Activated CD8-positive, alpha-beta memory T cell treated with anti-CD3 and anti-CD28 coated beads, Interleukin-2, amount 10 ng/mL, durations not matched to agents 7 days and 5 days (primary cell): Measurements from ENCODE around the gene TIMP4. TPM values are rescaled to one million over a fixed set of nuclear protein-coding genes. Genes with fewer than 3 reads are reported as not detected.
A peak's percentile ranks its signal among the peaks of the same experiment; 100 is the strongest.

Source experiments
- ATAC-seq: fragments of 150-1000 bp; cut with Tn5 transposase; one replicate; pipeline ENCODE4 v1.10.0; 2021; ENCODE audit warnings: moderate library complexity
- CTCF ChIA-PET: fragments of 350-600 bp; sonication (Branson Sonifier 250); formaldehyde crosslinking; loops from one replicate; lab custom pipeline; 2021; ENCODE audit warnings: antibody characterized with exemption; lab: Charles Lee
- DNase-seq: peaks from one replicate; pipeline ENCODE4 v3.0.0-alpha.2; 2020
- H3K27ac Mint-ChIP-seq: one replicate; pipeline ENCODE4 v1.8.0; 2021; ENCODE audit warnings: mild to moderate bottlenecking, mixed read lengths
- H3K27me3 Mint-ChIP-seq: one replicate; pipeline ENCODE4 v1.8.0; 2021; ENCODE audit warnings: mixed read lengths
- H3K36me3 Mint-ChIP-seq: one replicate; pipeline ENCODE4 v1.8.0; 2021; ENCODE audit warnings: mild to moderate bottlenecking, mixed read lengths
- H3K4me1 Mint-ChIP-seq: one replicate; pipeline ENCODE4 v1.8.0; 2021; ENCODE audit warnings: mixed read lengths
- H3K4me3 Mint-ChIP-seq: one replicate; pipeline ENCODE4 v1.8.0; 2021; ENCODE audit warnings: mild to moderate bottlenecking, moderate library complexity, mixed read lengths
- H3K9me3 Mint-ChIP-seq: one replicate; pipeline ENCODE4 v1.8.0; 2022; ENCODE audit warnings: low read depth, mixed read lengths
- total RNA-seq, 2 experiments: library from RNA; stranded (reverse); gene quantifications; one replicate each; pipeline ENCODE4 v1.2.3, GENCODE V29; 2021

Gene TIMP4
- not detected for total RNA-seq

GRCh38 chr3:12158387-12159226 is at the start of gene TIMP4:
TIMP4 (minus strand) TSS chr3:12158912; CDS start chr3:12158840, 72 bp downstream.
- Mint-ChIP-seq H3K4me3 (no peak within 1 kb of the TSS), H3K27me3 (peaks cover 32% of the 10 kb centered on the region), H3K4me1 (no peaks in the 10 kb centered on the region), H3K9me3 (no peaks in the 10 kb centered on the region), H3K27ac (no peak within 1 kb of the TSS), H3K36me3 (no peaks in the 10 kb centered on the region)
- no peak for DNase-seq
- no peak for ATAC-seq
- CTCF ChIA-PET, result no interaction called here

- DNase-seq, result no peak
- no peaks in the 10 kb centered on the region for H3K9me3 Mint-ChIP-seq
- no peak overlapping the region for H3K4me3 Mint-ChIP-seq
- no peak overlapping the region for H3K27ac Mint-ChIP-seq
- CTCF ChIA-PET, result no interaction called here
- no peaks in the 10 kb centered on the region for H3K36me3 Mint-ChIP-seq
- ATAC-seq, result no peak
- peaks cover 31% of the 10 kb centered on the region for H3K27me3 Mint-ChIP-seq
- no peaks in the 10 kb centered on the region for H3K4me1 Mint-ChIP-seq
Measured at GRCh38 chr3:12205171-12205570, 46.5 kb upstream of the TIMP4 start.

GRCh38 chr3:12201813-12202212 is 43.1 kb upstream of the TIMP4 start:
- Mint-ChIP-seq H3K9me3 (no peaks in the 10 kb centered on the region), H3K36me3 (no peaks in the 10 kb centered on the region), H3K27ac (no peak overlapping the region), H3K4me3 (no peak overlapping the region), H3K4me1 (peaks cover 9% of the 10 kb centered on the region), H3K27me3 (peaks cover 16% of the 10 kb centered on the region)
- CTCF ChIA-PET, result interaction anchor here (1.0 kb wide), 1 partner anchor 14 kb away, joined by 3 read pairs; no protein-coding TSS in a partner anchor
- ATAC-seq (no peak), DNase-seq (no peak)

DNA sequence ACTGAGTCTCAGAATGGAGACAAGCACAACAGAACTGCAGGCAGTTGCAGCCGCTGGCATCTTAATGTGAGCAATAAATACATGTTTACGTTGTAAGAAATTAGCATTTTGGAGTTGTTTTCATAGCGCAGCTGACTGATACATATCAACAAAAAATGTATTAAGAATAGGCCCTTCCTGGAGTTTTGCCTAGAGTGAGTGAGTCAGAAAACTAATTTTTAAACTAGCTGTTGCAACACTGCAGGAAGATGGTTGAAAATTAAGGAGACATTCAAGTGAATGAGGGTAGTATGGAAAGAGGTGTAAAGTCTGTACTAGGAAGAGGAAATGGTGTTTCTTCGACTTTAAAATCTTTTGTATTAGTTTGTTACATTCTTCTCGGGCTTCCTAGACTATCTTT is 39.6 kb upstream of the TIMP4 start:
- H3K9me3 Mint-ChIP-seq, result no peaks in the 10 kb centered on the region
- CTCF ChIA-PET, result no interaction called here
- no peak overlapping the region for H3K4me3 Mint-ChIP-seq
- H3K27me3 Mint-ChIP-seq, result peaks cover 16% of the 10 kb centered on the region
- peaks cover 38% of the 10 kb centered on the region for H3K4me1 Mint-ChIP-seq
- DNase-seq (no peak), ATAC-seq (no peak)
- H3K36me3 Mint-ChIP-seq, result no peaks in the 10 kb centered on the region
- no peak overlapping the region for H3K27ac Mint-ChIP-seq

DNA sequence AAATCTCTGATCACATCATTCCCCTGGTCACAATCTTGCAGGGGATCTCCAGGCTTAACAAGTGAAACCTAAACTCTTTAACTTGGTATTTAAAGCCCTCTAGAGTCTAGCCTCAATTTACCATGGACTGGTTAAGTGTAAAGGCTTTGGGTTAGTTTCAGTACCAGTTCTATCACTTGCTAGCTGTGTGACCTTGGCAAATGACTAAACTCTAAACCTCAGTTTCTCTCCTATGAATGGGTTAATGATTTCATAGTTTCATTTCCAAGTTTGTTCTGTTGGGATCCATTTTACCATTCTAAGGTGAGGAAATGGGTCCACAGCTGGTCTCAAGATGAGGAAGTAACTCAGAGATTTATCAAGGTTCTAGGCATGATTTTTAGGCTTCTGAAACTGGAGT is 38.8 kb upstream of the TIMP4 start:
- Mint-ChIP-seq H3K4me3 (no peak overlapping the region), H3K9me3 (no peaks in the 10 kb centered on the region)
- CTCF ChIA-PET, result interaction anchor here (1.0 to 1.5 kb wide), 3 partner anchors 9 to 20 kb away, joined by 3 to 4 read pairs (median 3); no protein-coding TSS in a partner anchor

DNA sequence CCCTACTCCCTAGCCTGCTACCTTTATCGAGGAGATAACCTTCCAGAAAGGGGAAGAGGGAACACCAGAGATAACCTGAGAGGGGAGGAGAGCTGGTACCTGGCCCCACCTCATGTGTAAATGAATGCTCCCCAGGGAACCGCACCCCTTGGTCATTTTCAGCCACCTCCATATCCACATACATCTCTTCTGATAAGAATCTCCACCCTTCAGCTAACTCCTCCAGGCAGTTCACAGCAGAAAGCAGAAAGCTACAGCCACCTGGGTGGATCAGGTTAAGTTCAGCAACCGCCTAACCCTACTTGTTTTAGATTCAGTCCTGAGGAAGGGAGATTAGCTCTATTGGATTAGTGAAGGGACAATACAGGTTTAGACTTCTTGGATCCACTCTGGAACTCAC is 38.0 kb upstream of the TIMP4 start:
- Mint-ChIP-seq H3K36me3 (no peaks in the 10 kb centered on the region), H3K4me3 (no peak overlapping the region), H3K27me3 (peaks cover 8% of the 10 kb centered on the region), H3K9me3 (no peaks in the 10 kb centered on the region), H3K4me1 (peaks cover 50% of the 10 kb centered on the region), H3K27ac (no peak overlapping the region)
- no peak for ATAC-seq
- CTCF ChIA-PET, result interaction anchor here (1.0 to 4.4 kb wide), 4 partner anchors 8 to 61 kb away, joined by 3 to 75 read pairs (median 4); no protein-coding TSS in a partner anchor
- DNase-seq, result no peak

More for the DNA sequence above, 38.8 kb upstream of the TIMP4 start:
- Mint-ChIP-seq H3K36me3 (no peaks in the 10 kb centered on the region), H3K27me3 (peaks cover 16% of the 10 kb centered on the region), H3K27ac (no peak overlapping the region), H3K4me1 (peaks cover 46% of the 10 kb centered on the region)
- ATAC-seq (no peak), DNase-seq (no peak)

- no peaks in the 10 kb centered on the region for H3K9me3 Mint-ChIP-seq
- CTCF ChIA-PET, result interaction anchor here (0.9 to 4.4 kb wide), 9 partner anchors 11 to 289 kb away, joined by 3 to 75 read pairs (median 3); partner anchors contain the start of gene TSEN2
- no peaks in the 10 kb centered on the region for H3K36me3 Mint-ChIP-seq
- ATAC-seq, result no peak
- H3K4me3 Mint-ChIP-seq, result no peak overlapping the region
- no peaks in the 10 kb centered on the region for H3K27me3 Mint-ChIP-seq
- H3K27ac Mint-ChIP-seq, result peak overlapping the region; percentile 90
- no peak for DNase-seq
- H3K4me1 Mint-ChIP-seq, result peaks cover 57% of the 10 kb centered on the region
Measured at GRCh38 chr3:12195231-12195630, 36.5 kb upstream of the TIMP4 start.

DNA sequence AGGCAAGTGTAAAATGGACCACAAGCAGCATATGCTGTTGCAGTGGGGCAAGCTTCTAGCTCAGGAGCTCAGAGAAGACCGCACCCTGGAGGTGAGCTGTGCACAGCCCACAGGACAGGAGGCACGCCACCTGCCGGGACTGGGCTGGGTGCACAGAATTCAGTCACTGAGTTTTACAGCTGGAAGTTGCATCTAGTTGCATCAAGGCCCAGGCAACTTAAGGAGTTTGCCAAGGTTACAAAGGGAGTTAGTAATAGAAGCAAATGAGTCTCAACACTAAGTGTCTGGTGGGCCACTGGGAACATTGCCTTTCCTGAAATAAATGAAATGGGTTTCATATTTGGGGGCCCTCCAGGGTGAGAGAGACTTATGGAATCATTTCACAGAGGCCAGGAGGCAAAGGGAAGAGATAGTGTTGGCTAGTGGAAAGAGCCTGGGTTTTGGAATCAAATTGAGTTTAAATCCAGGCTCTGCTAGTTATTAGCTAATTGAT is 36.0 kb upstream of the TIMP4 start:
- peak overlapping the region; percentile 12 for H3K4me3 Mint-ChIP-seq
- no peaks in the 10 kb centered on the region for H3K9me3 Mint-ChIP-seq
- H3K4me1 Mint-ChIP-seq, result peaks cover 57% of the 10 kb centered on the region
- H3K27me3 Mint-ChIP-seq, result no peaks in the 10 kb centered on the region
- ATAC-seq, result peak; percentile 78
- DNase-seq, result peak; percentile 86
- H3K36me3 Mint-ChIP-seq, result no peaks in the 10 kb centered on the region
- peak overlapping the region; percentile 90 for H3K27ac Mint-ChIP-seq
- CTCF ChIA-PET, result interaction anchor here (0.6 to 4.4 kb wide), 11 partner anchors 10 to 289 kb away, joined by 3 to 75 read pairs (median 3); partner anchors contain the start of gene TSEN2

- peak; percentile 62 for ATAC-seq
- no peaks in the 10 kb centered on the region for H3K9me3 Mint-ChIP-seq
Measured at GRCh38 chr3:12194209-12194608, 35.5 kb upstream of the TIMP4 start.

DNA sequence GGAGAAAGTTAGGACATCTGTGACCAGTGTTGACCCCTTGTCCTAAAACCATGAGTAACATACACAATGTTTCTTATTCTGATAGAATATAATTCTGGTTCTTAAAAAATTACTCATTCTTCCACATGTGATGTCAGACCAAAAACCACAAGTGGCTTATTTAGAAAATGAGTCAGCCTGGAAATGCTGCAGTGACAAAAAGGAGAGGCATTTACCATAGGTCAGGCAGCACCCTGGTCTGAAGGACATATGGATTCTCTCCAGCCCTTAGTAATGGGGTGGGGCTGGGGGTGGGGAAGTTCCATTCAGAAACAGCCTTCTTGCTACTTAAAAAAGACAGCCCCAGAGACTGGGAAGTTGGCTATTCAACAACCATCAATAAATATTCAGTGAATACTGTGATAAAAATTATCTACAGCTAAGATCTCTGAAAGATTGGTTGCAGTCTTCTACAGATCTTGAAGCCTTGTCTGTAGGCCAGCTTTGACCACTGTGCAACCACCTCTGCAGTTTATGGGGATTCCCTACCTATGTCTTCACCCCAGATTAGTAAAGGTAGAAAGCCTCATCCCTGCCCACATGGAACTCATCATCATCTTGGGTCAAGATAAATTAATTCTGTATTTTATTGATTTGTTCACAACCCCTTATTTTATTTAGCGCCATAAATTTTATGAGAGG is 34.9 kb upstream of the TIMP4 start:
- Mint-ChIP-seq H3K4me1 (peaks cover 61% of the 10 kb centered on the region), H3K27ac (peak overlapping the region; percentile 90), H3K36me3 (no peaks in the 10 kb centered on the region), H3K9me3 (no peaks in the 10 kb centered on the region), H3K4me3 (peak overlapping the region; percentile 4), H3K27me3 (peaks cover 2% of the 10 kb centered on the region)
- DNase-seq, result peak; percentile 72
- ATAC-seq, result peak; percentile 74
- CTCF ChIA-PET, result interaction anchor here (1.0 to 4.4 kb wide), 4 partner anchors 16 to 291 kb away, joined by 3 to 75 read pairs (median 14); partner anchors contain the start of gene TSEN2

More at GRCh38 chr3:12194209-12194608, 35.5 kb upstream of the TIMP4 start:
- H3K27me3 Mint-ChIP-seq, result no peaks in the 10 kb centered on the region
- peak overlapping the region; percentile 4 for H3K4me3 Mint-ChIP-seq
- no peak for DNase-seq
- CTCF ChIA-PET, result interaction anchor here (0.6 to 4.4 kb wide), 10 partner anchors 10 to 290 kb away, joined by 3 to 75 read pairs (median 4); partner anchors contain the start of gene TSEN2
- no peaks in the 10 kb centered on the region for H3K36me3 Mint-ChIP-seq
- H3K4me1 Mint-ChIP-seq, result peaks cover 57% of the 10 kb centered on the region
- peak overlapping the region; percentile 90 for H3K27ac Mint-ChIP-seq

- Mint-ChIP-seq H3K36me3 (no peaks in the 10 kb centered on the region), H3K4me3 (no peak overlapping the region), H3K27me3 (peaks cover 3% of the 10 kb centered on the region), H3K4me1 (peaks cover 69% of the 10 kb centered on the region), H3K27ac (peak overlapping the region; percentile 90), H3K9me3 (no peaks in the 10 kb centered on the region)
- CTCF ChIA-PET, result interaction anchor here (2.5 to 4.4 kb wide), 2 partner anchors 15 to 57 kb away, joined by 25 to 75 read pairs; no protein-coding TSS in a partner anchor
- DNase-seq (no peak), ATAC-seq (no peak)
Measured at GRCh38 chr3:12192655-12193484, 34.2 kb upstream of the TIMP4 start.

DNA sequence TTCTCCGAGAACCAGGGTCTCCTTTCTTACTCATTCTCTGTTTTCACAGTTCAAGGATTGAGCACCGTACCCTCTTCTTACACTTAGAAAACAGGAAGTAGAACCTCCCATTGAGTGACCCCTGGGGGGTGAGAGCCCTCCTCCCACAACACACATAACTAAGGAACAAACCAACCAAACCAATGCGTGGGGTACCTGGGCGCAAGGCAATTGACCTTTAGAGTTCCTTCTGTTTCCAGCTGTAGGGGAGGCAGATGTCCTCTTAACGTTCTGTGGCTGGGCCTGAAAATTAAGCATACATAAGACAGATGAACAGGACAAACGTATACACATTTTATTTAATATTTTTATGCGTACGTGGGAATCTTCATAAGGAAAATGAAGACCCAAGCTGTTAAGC is 33.5 kb upstream of the TIMP4 start:
- Mint-ChIP-seq H3K9me3 (no peaks in the 10 kb centered on the region), H3K36me3 (no peaks in the 10 kb centered on the region), H3K4me3 (no peak overlapping the region), H3K27ac (no peak overlapping the region), H3K27me3 (peaks cover 3% of the 10 kb centered on the region), H3K4me1 (peaks cover 70% of the 10 kb centered on the region)
- DNase-seq (no peak), ATAC-seq (no peak)
- CTCF ChIA-PET, result no interaction called here
